Caco-2 (cell line): ENCODE results near the gene MGMT. TPM values are rescaled to one million over a fixed set of nuclear protein-coding genes. Genes with fewer than 3 reads are reported as not detected.

Experiments used
- BruUV-seq: library from RNA; stranded (reverse); fragments of 400-500 nt; replicated peaks from 2 replicates; lab custom pipeline; 2021; lab: Mats Ljungman, UMichigan
- CTCF ChIA-PET: fragments of 300-600 bp; sonication (Branson Sonifier 250); formaldehyde crosslinking; loops from one replicate; lab custom pipeline; 2022; ENCODE audit warnings: antibody characterized with exemption; lab: Charles Lee
- POLR2A ChIA-PET: fragments of 300-600 bp; sonication (Branson Sonifier 250); formaldehyde crosslinking; loops from one replicate; lab custom pipeline; 2022; ENCODE audit warnings: antibody characterized with exemption; lab: Charles Lee
- DNase-seq, 2 experiments: peaks; one replicate each; pipeline versions ENCODE4 v3.0.0 to v3.0.0-alpha.2; 2020 to 2022
- H3K27me3 ChIP-seq: replicated peaks from 2 replicates; pipeline ENCODE4 v1.6.0; 2011; ENCODE audit warnings: low read length; ENCODE audit not compliant: control insufficient read depth, insufficient read depth
- H3K36me3 ChIP-seq: 2 replicates; pipeline ENCODE4 v1.5.1; 2011; ENCODE audit warnings: low read length; ENCODE audit not compliant: control insufficient read depth, insufficient read depth
- H3K4me1 ChIP-seq: fragments of 250-450 bp; sonication (Bioruptor Pico); 2 replicates; pipeline ENCODE4 v1.5.1; 2020; ENCODE audit warnings: mild to moderate bottlenecking
- H3K4me3 ChIP-seq: 2 replicates; pipeline ENCODE4 v1.5.1; 2011; ENCODE audit warnings: low read depth, mild to moderate bottlenecking, control low read depth, low read length
- H3K9me3 ChIP-seq: fragments of 250-450 bp; sonication (Bioruptor Pico); 2 replicates; pipeline ENCODE4 v1.5.1; 2020; ENCODE audit warnings: mild to moderate bottlenecking, moderate library complexity
- H3K27ac Mint-ChIP-seq: one replicate; pipeline ENCODE4 v1.8.0; 2022; ENCODE audit warnings: mixed read lengths; ENCODE audit not compliant: unreplicated experiment
- H3K27me3 Mint-ChIP-seq: one replicate; pipeline ENCODE4 v1.8.0; 2022; ENCODE audit warnings: mixed read lengths; ENCODE audit not compliant: insufficient read depth, unreplicated experiment
- H3K36me3 Mint-ChIP-seq: one replicate; pipeline ENCODE4 v1.8.0; 2022; ENCODE audit warnings: mild to moderate bottlenecking, mixed read lengths; ENCODE audit not compliant: insufficient read depth, unreplicated experiment
- H3K4me1 Mint-ChIP-seq: one replicate; pipeline ENCODE4 v1.8.0; 2022; ENCODE audit warnings: low read depth, mixed read lengths; ENCODE audit not compliant: unreplicated experiment
- H3K4me3 Mint-ChIP-seq: one replicate; pipeline ENCODE4 v1.8.0; 2022; ENCODE audit warnings: mild to moderate bottlenecking, moderate library complexity, mixed read lengths; ENCODE audit not compliant: unreplicated experiment
- H3K9me3 Mint-ChIP-seq: one replicate; pipeline ENCODE4 v1.8.0; 2022; ENCODE audit warnings: mixed read lengths; ENCODE audit not compliant: unreplicated experiment
- CTCF ChIP-seq, 2 experiments: fragments of 200-600 bp in 1 of 2; IDR thresholded peaks; 1 replicate in 1 of 2; 2 replicates in 1 of 2; pipeline versions ENCODE4 v1.5.1 to v1.8.0; 2011 to 2022; ENCODE audit warnings: antibody characterized with exemption in 1 of 2, control low read depth in 1 of 2, inconsistent platforms in 1 of 2, low read depth in 1 of 2, low read length in 1 of 2, mild to moderate bottlenecking in 1 of 2, moderate library complexity in 1 of 2; ENCODE audit not compliant: insufficient read depth in 1 of 2, severe bottlenecking in 1 of 2, unreplicated experiment in 1 of 2
- intact Hi-C: fragments of 100-400 bp; cut with micrococcal nuclease; formaldehyde crosslinking; loops from one replicate; pipeline ENCODE4 v1.10.0; 2022; ENCODE audit not compliant: unreplicated experiment
- total RNA-seq: library from RNA; stranded (reverse); gene quantifications from 2 replicates; pipeline ENCODE4 v1.2.3, GENCODE V29; 2022

Gene MGMT
- total RNA-seq, 1 experiment from 2014 or later, result 57.0 TPM

- no peak for TF ChIP-seq CTCF (IDR thresholded peaks at IDR 0.05; ENCODE audit: insufficient read depth in 1 of 2, low read depth in 1 of 2, low read length in 1 of 2, severe bottlenecking in 1 of 2, unreplicated experiment in 1 of 2)
- Mint-ChIP-seq H3K27me3 (no peaks in the 10 kb centered on the region), H3K36me3 (peaks cover 7% of the 10 kb centered on the region), H3K4me1 (no peaks in the 10 kb centered on the region), H3K4me3 (no peak overlapping the region), H3K9me3 (no peaks in the 10 kb centered on the region), H3K27ac (no peak overlapping the region)
- Histone ChIP-seq H3K4me1 (no peaks in the 10 kb centered on the region), H3K27me3 (no peaks in the 10 kb centered on the region), H3K36me3 (no peaks in the 10 kb centered on the region), H3K9me3 (no peaks in the 10 kb centered on the region), H3K4me3 (no peak overlapping the region)
- intact Hi-C loops, result no loop called here
- CTCF ChIA-PET, result no interaction called here
- POLR2A ChIA-PET, result no interaction called here
- BruUV-seq, result no TSS peak
- DNase-seq, result peak in 1 of 2 experiments; percentile 7
Observed at GRCh38 chr10:129764901-129765663, 298.0 kb downstream of the MGMT start.

- Histone ChIP-seq H3K9me3 (no peaks in the 10 kb centered on the region), H3K4me3 (no peak overlapping the region), H3K4me1 (no peaks in the 10 kb centered on the region), H3K27me3 (no peaks in the 10 kb centered on the region), H3K36me3 (no peaks in the 10 kb centered on the region)
- Mint-ChIP-seq H3K4me1 (no peaks in the 10 kb centered on the region), H3K27me3 (no peaks in the 10 kb centered on the region), H3K36me3 (peaks cover 7% of the 10 kb centered on the region), H3K9me3 (no peaks in the 10 kb centered on the region), H3K27ac (no peak overlapping the region), H3K4me3 (no peak overlapping the region)
- DNase-seq, result peak in 1 of 2 experiments; percentile 16
- intact Hi-C loops, result no loop called here
- BruUV-seq, result no TSS peak
- CTCF ChIA-PET, result no interaction called here
- POLR2A ChIA-PET, result no interaction called here
- TF ChIP-seq CTCF (IDR thresholded peaks at IDR 0.05; ENCODE audit: insufficient read depth in 1 of 2, low read depth in 1 of 2, low read length in 1 of 2, severe bottlenecking in 1 of 2, unreplicated experiment in 1 of 2), result no peak
Observed at GRCh38 chr10:129765664-129766550, 298.9 kb downstream of the MGMT start.
